GM12892 (cell line): ENCODE data around the gene GALNT12.

Experiments used
- POLR2A ChIP-seq: IDR thresholded peaks from 2 replicates; pipeline ENCODE4 v1.6.1; 2011; ENCODE audit warnings: low read depth, low read length, control low read depth
- POLR2AphosphoS5 ChIP-seq: IDR thresholded peaks from 2 replicates; pipeline ENCODE4 v1.6.1; 2011; ENCODE audit warnings: low read depth, low read length, control low read depth
- TAF1 ChIP-seq: IDR thresholded peaks from 2 replicates; pipeline ENCODE4 v1.6.1; 2011; ENCODE audit warnings: low read depth, mild to moderate bottlenecking, control low read depth, low read length, borderline replicate concordance

GRCh38 chr9:98885575-98886295 is 78.3 kb downstream of the GALNT12 start:
- TF ChIP-seq TAF1 (no peak), POLR2AphosphoS5 (no peak), POLR2A (no peak)
